H1 (cell line): ENCODE data around the gene ANKRD11. TPM values are rescaled to one million over a fixed set of nuclear protein-coding genes. Genes with fewer than 3 reads are reported as not detected.

Experiments used
- CTCF ChIA-PET: fragments of 300-600 bp; sonication (Branson Sonifier 250); formaldehyde crosslinking; loops from one replicate; lab custom pipeline; 2021; ENCODE audit not compliant: partially characterized antibody; lab: Charles Lee
- POLR2A ChIA-PET: fragments of 300-600 bp; sonication (Branson Sonifier 250); formaldehyde crosslinking; loops from one replicate; lab custom pipeline; 2021; ENCODE audit warnings: inconsistent platforms; ENCODE audit not compliant: partially characterized antibody; lab: Charles Lee
- DNase-seq, 2 experiments: peaks; one replicate each; pipeline versions ENCODE4 v3.0.0 to v3.0.0-alpha.2; 2010 to 2022; ENCODE audit warnings: low spot score in 2 of 2, low read depth in 1 of 2, mixed read lengths in 1 of 2
- FAIRE-seq: peaks from 2 replicates; lab custom pipeline; 2011; peaks lifted over from hg19 to GRCh38; lab: Jason Lieb, UNC
- H2AFZ ChIP-seq: 2 replicates; pipeline ENCODE4 v1.8.1; 2012; ENCODE audit warnings: low read length, inconsistent platforms
- H2AK5ac ChIP-seq: 2 replicates; pipeline ENCODE4 v1.6.1; 2013; ENCODE audit warnings: low read depth, low read length
- H2BK120ac ChIP-seq: replicated peaks from 2 replicates; pipeline ENCODE3; 2013; ENCODE audit warnings: low read depth, low read length, inconsistent platforms
- H2BK12ac ChIP-seq: 2 replicates; pipeline ENCODE4 v1.6.1; 2013; ENCODE audit warnings: low read depth, low read length
- H2BK15ac ChIP-seq: 2 replicates; pipeline ENCODE4 v1.6.1; 2013; ENCODE audit warnings: low read length
- H2BK20ac ChIP-seq: 2 replicates; pipeline ENCODE4 v1.6.1; 2013; ENCODE audit warnings: low read length
- H2BK5ac ChIP-seq: 2 replicates; pipeline ENCODE4 v1.6.1; 2013; ENCODE audit warnings: low read depth, low read length
- H3K14ac ChIP-seq: 2 replicates; pipeline ENCODE4 v1.6.1; 2013; ENCODE audit warnings: inconsistent platforms; ENCODE audit not compliant: insufficient read length
- H3K18ac ChIP-seq: 2 replicates; pipeline ENCODE4 v1.6.1; 2013; ENCODE audit warnings: low read length; ENCODE audit errors: extremely low read depth
- H3K23ac ChIP-seq: 2 replicates; pipeline ENCODE4 v1.6.1; 2013; ENCODE audit warnings: inconsistent platforms; ENCODE audit not compliant: insufficient read length
- H3K23me2 ChIP-seq: 2 replicates; pipeline ENCODE4 v1.6.1; 2013; ENCODE audit warnings: low read depth, low read length
- H3K27ac ChIP-seq: 2 replicates; pipeline ENCODE4 v1.6.1; 2011; ENCODE audit warnings: low read depth, low read length, inconsistent platforms
- H3K27me3 ChIP-seq, 4 experiments: replicated peaks in 1 of 4; 1 replicate in 1 of 4; 2 replicates in 3 of 4; pipeline versions ENCODE4 v1.6.1 to v1.8.1; 2011 to 2013; ENCODE audit warnings: low read length in 3 of 4, mild to moderate bottlenecking in 3 of 4, inconsistent platforms in 2 of 4, mixed read lengths in 2 of 4, moderate library complexity in 1 of 4; ENCODE audit not compliant: control insufficient read depth in 3 of 4, insufficient read depth in 3 of 4; ENCODE audit errors: extremely low read depth in 1 of 4
- H3K36me3 ChIP-seq, 4 experiments: 2 replicates each; pipeline versions ENCODE4 v1.6.1 to v1.8.1; 2011 to 2013; ENCODE audit warnings: mild to moderate bottlenecking in 4 of 4, low read length in 3 of 4, moderate library complexity in 2 of 4, control low read depth in 1 of 4, inconsistent platforms in 1 of 4; ENCODE audit not compliant: insufficient read depth in 4 of 4, control insufficient read depth in 2 of 4
- H3K4ac ChIP-seq: replicated peaks from 2 replicates; pipeline ENCODE3; 2013; ENCODE audit warnings: low read length, low read depth, mixed read lengths, inconsistent platforms; ENCODE audit not compliant: insufficient read length
- H3K4me1 ChIP-seq, 4 experiments: replicated peaks in 1 of 4; 1 replicate in 1 of 4; 2 replicates in 3 of 4; pipeline versions ENCODE4 v1.6.1 to v1.8.1; 2011 to 2013; ENCODE audit warnings: low read length in 3 of 4, inconsistent platforms in 2 of 4, mixed read lengths in 1 of 4; ENCODE audit not compliant: insufficient read depth in 4 of 4, control insufficient read depth in 3 of 4
- H3K4me2 ChIP-seq, 2 experiments: 2 replicates each; pipeline versions ENCODE4 v1.6.1 to v1.8.1; 2011 to 2013; ENCODE audit warnings: low read depth in 2 of 2, low read length in 2 of 2, control low read depth in 1 of 2, inconsistent platforms in 1 of 2, mild to moderate bottlenecking in 1 of 2; ENCODE audit not compliant: insufficient read depth in 1 of 2
- H3K4me3 ChIP-seq, 4 experiments: fragments of 200-600, 300-600 bp in 1 of 4; sonication (generic), shearing (Covaris generic), sonication (Bioruptor Twin) in 1 of 4; 2 replicates each; pipeline versions ENCODE4 v1.5.1 to v1.8.1; 2011 to 2016; ENCODE audit warnings: low read length in 4 of 4, low read depth in 3 of 4, control low read depth in 2 of 4, inconsistent platforms in 2 of 4, mild to moderate bottlenecking in 2 of 4, mixed read lengths in 1 of 4, moderate library complexity in 1 of 4; ENCODE audit not compliant: insufficient read depth in 2 of 4; ENCODE audit errors: extremely low read depth in 1 of 4
- H3K56ac ChIP-seq: replicated peaks from 2 replicates; pipeline ENCODE3; 2013; ENCODE audit warnings: low read depth, mild to moderate bottlenecking, mixed read lengths, low read length, inconsistent platforms; ENCODE audit not compliant: insufficient read length
- H3K79me1 ChIP-seq: 2 replicates; pipeline ENCODE4 v1.6.1; 2013; ENCODE audit warnings: low read depth, low read length, control low read depth
- H3K79me2 ChIP-seq, 2 experiments: 2 replicates each; pipeline versions ENCODE4 v1.6.1 to v1.8.1; 2012 to 2013; ENCODE audit warnings: low read length in 2 of 2, mild to moderate bottlenecking in 2 of 2, inconsistent platforms in 1 of 2; ENCODE audit not compliant: insufficient read depth in 2 of 2, control insufficient read depth in 1 of 2
- H3K9ac ChIP-seq, 4 experiments: replicated peaks in 1 of 4; 1 replicate in 1 of 4; 2 replicates in 3 of 4; pipeline versions ENCODE4 v1.6.1 to v1.8.1; 2011 to 2013; ENCODE audit warnings: low read depth in 3 of 4, low read length in 3 of 4, control low read depth in 2 of 4, mild to moderate bottlenecking in 2 of 4, moderate library complexity in 2 of 4, inconsistent platforms in 1 of 4; ENCODE audit errors: extremely low read depth in 1 of 4
- H3K9me3 ChIP-seq, 2 experiments: 2 replicates each; pipeline versions ENCODE4 v1.6.1 to v1.8.1; 2012 to 2013; ENCODE audit warnings: mild to moderate bottlenecking in 2 of 2, moderate library complexity in 2 of 2, control low read depth in 1 of 2, inconsistent platforms in 1 of 2, low read depth in 1 of 2, low read length in 1 of 2, mixed read lengths in 1 of 2; ENCODE audit not compliant: insufficient read depth in 2 of 2
- H4K20me1 ChIP-seq, 2 experiments: replicated peaks in 1 of 2; 2 replicates each; pipeline versions ENCODE3 to v1.8.1; 2011 to 2013; ENCODE audit warnings: inconsistent platforms in 2 of 2, low read length in 2 of 2, mild to moderate bottlenecking in 1 of 2; ENCODE audit not compliant: insufficient read depth in 2 of 2, control insufficient read depth in 1 of 2
- H4K5ac ChIP-seq: 2 replicates; pipeline ENCODE4 v1.6.1; 2013; ENCODE audit warnings: low read length, low read depth, mixed read lengths, inconsistent platforms; ENCODE audit not compliant: insufficient read length
- H4K8ac ChIP-seq: 2 replicates; pipeline ENCODE4 v1.8.0; 2013; ENCODE audit warnings: mild to moderate bottlenecking, moderate library complexity, low read length, inconsistent platforms; ENCODE audit not compliant: insufficient read depth; ENCODE audit errors: extremely low read depth
- H4K91ac ChIP-seq: replicated peaks from 2 replicates; pipeline ENCODE3; 2013; ENCODE audit warnings: low read length, mixed read lengths, inconsistent platforms; ENCODE audit not compliant: insufficient read length
- ATF3 ChIP-seq: IDR thresholded peaks from 2 replicates; pipeline ENCODE4 v1.6.1; 2011; ENCODE audit warnings: low read depth, mild to moderate bottlenecking, low read length; ENCODE audit not compliant: insufficient read depth
- HDAC2 ChIP-seq, 2 experiments: fragments of 300-600 bp in 1 of 2; sonication (generic) in 1 of 2; IDR thresholded peaks; 2 replicates each; pipeline ENCODE4 v1.6.1; 2011 to 2012; ENCODE audit warnings: low read depth in 2 of 2, low read length in 2 of 2, mild to moderate bottlenecking in 2 of 2, moderate library complexity in 2 of 2, borderline replicate concordance in 1 of 2, inconsistent platforms in 1 of 2
- WGBS, 2 experiments: shearing (Covaris generic) in 1 of 2; methylation state at CpG; one replicate each; pipeline versions ENCODE4 v1.1.6 to v1.1.7; 2013 to 2015; ENCODE audit warnings: low lambda C conversion rate in 2 of 2, mixed read lengths in 2 of 2, inconsistent platforms in 1 of 2, low coverage in 1 of 2, missing lambda C conversion rate in 1 of 2; ENCODE audit not compliant: insufficient replicate concordance in 2 of 2, insufficient coverage in 1 of 2, insufficient read length in 1 of 2; ENCODE audit errors: extremely low coverage in 1 of 2, missing lambda C conversion rate in 1 of 2; 5-methylcytosine and 5-hydroxymethylcytosine counted together
- polyA plus RNA-seq, 7 experiments: library from polyadenylated mRNA; depleted of rRNA in 3 of 7; stranded (reverse) in 5 of 7; unstranded in 2 of 7; fragments of >200 nt in 5 of 7; fragments of 200-250 nt in 2 of 7; gene quantifications; 1 replicate in 5 of 7; 2 replicates in 1 of 7; 4 replicates in 1 of 7; pipeline versions ENCODE4 v1.2.1 to v1.2.3, GENCODE V29; 2011 to 2013; ENCODE audit warnings: missing spikeins in 2 of 7, mixed read lengths in 2 of 7
- total RNA-seq: library from RNA; stranded (reverse); fragmentation: NEBNext Ultra II Directional; extraction: Animal tissue kit (Norgen Biotek cat#: 25700); gene quantifications from 2 replicates; pipeline ENCODE4 v1.2.1, GENCODE V29; 2021

ANKRD11 gene
- total and polyA plus RNA-seq, 2 of the 8 experiments (the other 6 are each of a cell fraction or from before 2014, with no cell fraction given): 46.5 to 142 TPM

GRCh38 chr16:89230255-89230654 is 260.1 kb downstream of the ANKRD11 start:
- ChIA-PET POLR2A (no interaction called here), CTCF (no interaction called here)
- Histone ChIP-seq H2BK12ac (no peak overlapping the region), H3K9ac (no peak overlapping the region), H4K20me1 (no peaks in the 10 kb centered on the region), H3K4me3 (no peak overlapping the region), H2BK120ac (no peak overlapping the region), H2AK5ac (no peak overlapping the region), H2BK5ac (no peak overlapping the region), H3K4me1 (no peaks in the 10 kb centered on the region), H3K23ac (no peak overlapping the region), H3K56ac (no peak overlapping the region), H3K14ac (no peak overlapping the region), H3K4ac (no peak overlapping the region), H3K27me3 (no peaks in the 10 kb centered on the region), H4K8ac (no peak overlapping the region), H2BK20ac (no peak overlapping the region), H3K36me3 (peaks cover 31 to 84% (median 63%) of the 10 kb centered on the region in 4 experiments), H3K27ac (no peak overlapping the region), H2BK15ac (no peak overlapping the region), H3K9me3 (peaks cover 50 to 53% of the 10 kb centered on the region in 2 experiments), H2AFZ (no peak overlapping the region), H3K18ac (no peak overlapping the region), H3K79me2 (peaks cover 0 to 5% of the 10 kb centered on the region in 2 experiments; a peak in 1 of 4 replicates), H4K5ac (no peak overlapping the region), H3K79me1 (peaks cover 9% of the 10 kb centered on the region; the same call in 1 of the 2 replicates), H3K4me2 (no peak overlapping the region), H3K23me2 (peaks cover 2% of the 10 kb centered on the region; the same call in 1 of the 2 replicates), H4K91ac (no peak overlapping the region)
- FAIRE-seq (no peak), DNase-seq (no peak)
- WGBS, 2 experiments: 87% methylated on average over 14 of the region's 14 CpGs; no CpG with 5 or more reads in 1 of the 2 experiments
- no peak for TF ChIP-seq ATF3
- TF ChIP-seq HDAC2 (IDR thresholded peaks at IDR 0.05; ENCODE audit: borderline replicate concordance in 1 of 2, low read depth in 2 of 2, low read length in 2 of 2): no peak
